Ishikawa (cell line): ENCODE measurements around the gene PRKCZ.

Experiments used
- CEBPB ChIP-seq: IDR thresholded peaks from 2 replicates; pipeline ENCODE4 v1.6.1; 2012
- EP300 ChIP-seq: IDR thresholded peaks from 2 replicates; pipeline ENCODE4 v1.6.1; 2012; ENCODE audit warnings: borderline replicate concordance
- MAX ChIP-seq: IDR thresholded peaks from 2 replicates; pipeline ENCODE4 v1.6.1; 2012
- ZBTB7A ChIP-seq: IDR thresholded peaks from 2 replicates; pipeline ENCODE4 v1.6.1; 2012; ENCODE audit warnings: low read depth

GRCh38 chr1:2148691-2149090, 98.5 kb downstream of the PRKCZ start:
- TF ChIP-seq MAX (no peak), EP300 (no peak), ZBTB7A (no peak), CEBPB (no peak)
